ENCODE measurements around the gene PRR33. TPM values are rescaled to one million over a fixed set of nuclear protein-coding genes. Genes with fewer than 3 reads are reported as not detected.
"Not testable (repeated sequence)": the region's sequence is repeated elsewhere in the genome, so short reads cannot be mapped to it uniquely, and the experiment has no call there.

The PRR33 gene
- total RNA-seq, result not detected
- polyA plus RNA-seq, result under 1 TPM in 1 of 2 donors, not detected in 1; 0.18 TPM

DNA sequence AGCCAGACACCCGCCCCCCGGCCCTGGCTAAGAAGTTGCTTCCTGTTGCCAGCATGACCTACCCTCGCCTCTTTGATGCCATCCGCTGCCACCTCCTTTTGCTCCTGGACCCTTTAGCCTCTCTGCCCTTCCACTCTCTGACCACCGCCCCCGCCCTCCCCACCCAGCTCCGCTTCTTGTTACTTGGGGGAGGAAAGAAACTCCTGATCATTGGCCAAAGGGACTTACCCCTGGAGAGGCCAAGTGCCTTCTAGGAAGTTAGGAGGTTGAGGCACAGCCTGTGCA, at the start of gene PRR33:
Gene PRR33 (minus strand): TSS at position 65 of the 285 bp plus-strand sequence. CDS start 1,311 bp downstream, outside the sequence.
- Mint-ChIP-seq H3K27ac (peak within 1 kb of the TSS in 6 of 7 donors; percentile 3 to 74 (median 34)), H3K27me3 (no peaks in the 10 kb centered on the region), H3K4me1 (peaks cover 23 to 44% (median 32%) of the 10 kb centered on the region in 4 donors), H3K4me3 (peak within 1 kb of the TSS in 6 of 8 donors; percentile 29 to 74 (median 50)), H3K36me3 (peaks cover 4 to 13% of the 10 kb centered on the region in 2 donors), H3K9me3 (peaks cover 0 to 3% (median 0%) of the 10 kb centered on the region in 8 donors)
- Histone ChIP-seq H3K27me3 (ENCODE audit: insufficient read depth, low read length) (no peaks in the 10 kb centered on the region), H3K9me3 (ENCODE audit: control insufficient read depth in 1 of 2, low read length in 2 of 2) (no peaks in the 10 kb centered on the region), H3K4me1 (ENCODE audit: insufficient read depth, low read length) (peaks cover 42% of the 10 kb centered on the region), H3K4me3 (ENCODE audit: low read length in 2 of 2) (no peak within 1 kb of the TSS), H3K36me3 (ENCODE audit: insufficient read depth, low read length) (peaks cover 7% of the 10 kb centered on the region), H3K27ac (ENCODE audit: low read depth, low read length) (peak within 1 kb of the TSS; percentile 17)
- no peak for DNase-seq
- ChIA-PET CTCF (ENCODE audit: partially characterized antibody) (interaction anchor here (0.8 to 2.3 kb wide), 2 partner anchors 10 to 25 kb away, joined by 3 to 7 read pairs; no protein-coding TSS in a partner anchor), POLR2A (ENCODE audit: partially characterized antibody) (interaction anchor here (1.8 to 5.7 kb wide), 5 partner anchors 10 to 40 kb away, joined by 6 to 116 read pairs (median 19); partner anchors contain the start of gene LSP1)
- intact Hi-C loops (cut with micrococcal nuclease), result no loop called here

DNA sequence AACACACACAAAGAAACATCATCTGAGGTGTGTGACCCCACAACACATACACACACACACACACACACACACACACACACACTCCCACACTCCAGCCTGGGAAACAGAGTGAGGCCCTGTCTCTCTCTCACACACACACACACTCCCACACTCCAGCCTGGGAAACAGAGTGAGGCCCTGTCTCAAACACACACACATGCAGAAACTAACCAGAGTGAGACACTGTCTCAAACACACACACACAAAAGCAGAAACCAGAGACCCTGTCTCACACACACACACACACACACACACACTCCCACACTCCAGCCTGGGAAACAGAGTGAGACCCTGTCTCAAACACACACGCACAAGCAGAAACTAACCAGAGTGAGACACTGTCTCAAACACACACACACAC, 48.1 kb upstream of the PRR33 start:
- H3K4me1 Mint-ChIP-seq, result peaks cover 1 to 11% (median 6%) of the 10 kb centered on the region in 4 donors
- peak overlapping the region in 4 of 7 donors; percentile 14 to 90 (median 54) for H3K27ac Mint-ChIP-seq

GRCh38 chr11:1939006-1939625, 47.4 kb upstream of the PRR33 start:
- Histone ChIP-seq H3K27me3 (ENCODE audit: insufficient read depth, low read length) (no peaks in the 10 kb centered on the region), H3K27ac (ENCODE audit: low read depth, low read length) (no peak overlapping the region), H3K36me3 (ENCODE audit: insufficient read depth, low read length) (no peaks in the 10 kb centered on the region), H3K4me3 (ENCODE audit: low read length in 2 of 2) (no peak overlapping the region), H3K4me1 (ENCODE audit: insufficient read depth, low read length) (no peaks in the 10 kb centered on the region), H3K9me3 (ENCODE audit: control insufficient read depth in 1 of 2, low read length in 2 of 2) (no peaks in the 10 kb centered on the region)
- CTCF ChIA-PET (ENCODE audit: partially characterized antibody), result no interaction called here
- Mint-ChIP-seq H3K9me3 (no peaks in the 10 kb centered on the region), H3K27ac (no peak overlapping the region), H3K4me1 (peaks cover 1 to 11% (median 5%) of the 10 kb centered on the region in 4 donors), H3K4me3 (peak overlapping the region in 1 of 8 donors; percentile 10), H3K27me3 (no peaks in the 10 kb centered on the region), H3K36me3 (no peaks in the 10 kb centered on the region)
- POLR2A ChIA-PET (ENCODE audit: partially characterized antibody), result no interaction called here
- intact Hi-C loops (cut with micrococcal nuclease), result loop anchor here (1.0 kb wide), 1 partner anchor 24 kb away; no protein-coding TSS in a partner anchor
- peak in 1 of 5 donors; percentile 8 for DNase-seq

More for the DNA sequence above, 48.1 kb upstream of the PRR33 start:
- H3K9me3 Mint-ChIP-seq; CTCF ChIA-PET (ENCODE audit: partially characterized antibody); H3K27me3 Mint-ChIP-seq; H3K4me1 ChIP-seq (ENCODE audit: insufficient read depth, low read length); H3K9me3 ChIP-seq (ENCODE audit: control insufficient read depth in 1 of 2, low read length in 2 of 2); H3K4me3 Mint-ChIP-seq; POLR2A ChIA-PET (ENCODE audit: partially characterized antibody); H3K36me3 ChIP-seq (ENCODE audit: insufficient read depth, low read length); H3K27ac ChIP-seq (ENCODE audit: low read depth, low read length); H3K36me3 Mint-ChIP-seq; H3K27me3 ChIP-seq (ENCODE audit: insufficient read depth, low read length); H3K4me3 ChIP-seq (ENCODE audit: low read length in 2 of 2): not testable (repeated sequence)
- intact Hi-C loops (cut with micrococcal nuclease), result loop anchor here (1.0 kb wide), 1 partner anchor 24 kb away; no protein-coding TSS in a partner anchor
- peak in 1 of 5 donors; percentile 33 for DNase-seq

- POLR2A ChIA-PET (ENCODE audit: partially characterized antibody), result no interaction called here
- CTCF ChIA-PET (ENCODE audit: partially characterized antibody), result no interaction called here
- Histone ChIP-seq H3K27ac (ENCODE audit: low read depth, low read length) (no peak overlapping the region), H3K27me3 (ENCODE audit: insufficient read depth, low read length) (no peaks in the 10 kb centered on the region), H3K36me3 (ENCODE audit: insufficient read depth, low read length) (no peaks in the 10 kb centered on the region), H3K9me3 (ENCODE audit: control insufficient read depth in 1 of 2, low read length in 2 of 2) (no peaks in the 10 kb centered on the region), H3K4me3 (ENCODE audit: low read length in 2 of 2) (no peak overlapping the region), H3K4me1 (ENCODE audit: insufficient read depth, low read length) (no peaks in the 10 kb centered on the region)
- Mint-ChIP-seq H3K4me1 (peaks cover 0 to 11% (median 2%) of the 10 kb centered on the region in 4 donors), H3K9me3 (no peaks in the 10 kb centered on the region), H3K27me3 (no peaks in the 10 kb centered on the region), H3K4me3 (no peak overlapping the region), H3K27ac (no peak overlapping the region), H3K36me3 (no peaks in the 10 kb centered on the region)
- intact Hi-C loops (cut with micrococcal nuclease), result loop anchor here (1.0 kb wide), 1 partner anchor 23 kb away; no protein-coding TSS in a partner anchor
- DNase-seq, result peak in 1 of 5 donors; percentile 30
Observed at GRCh38 chr11:1938343-1939005, 46.8 kb upstream of the PRR33 start.

GRCh38 chr11:1937616-1938342, 46.1 kb upstream of the PRR33 start:
- peak in 1 of 5 donors; percentile 9 for DNase-seq
- Histone ChIP-seq H3K27ac (ENCODE audit: low read depth, low read length) (no peak overlapping the region), H3K9me3 (ENCODE audit: control insufficient read depth in 1 of 2, low read length in 2 of 2) (no peaks in the 10 kb centered on the region), H3K4me3 (ENCODE audit: low read length in 2 of 2) (no peak overlapping the region), H3K36me3 (ENCODE audit: insufficient read depth, low read length) (no peaks in the 10 kb centered on the region), H3K4me1 (ENCODE audit: insufficient read depth, low read length) (no peaks in the 10 kb centered on the region), H3K27me3 (ENCODE audit: insufficient read depth, low read length) (no peaks in the 10 kb centered on the region)
- intact Hi-C loops (cut with micrococcal nuclease), result no loop called here
- Mint-ChIP-seq H3K36me3 (no peaks in the 10 kb centered on the region), H3K9me3 (no peaks in the 10 kb centered on the region), H3K27ac (no peak overlapping the region), H3K4me1 (peaks cover 0 to 11% (median 2%) of the 10 kb centered on the region in 4 donors), H3K4me3 (no peak overlapping the region), H3K27me3 (no peaks in the 10 kb centered on the region)
- CTCF ChIA-PET (ENCODE audit: partially characterized antibody), result interaction anchor here (0.8 to 1.1 kb wide), 2 partner anchors 105 to 244 kb away, joined by 3 read pairs; no protein-coding TSS in a partner anchor
- POLR2A ChIA-PET (ENCODE audit: partially characterized antibody), result no interaction called here

- Histone ChIP-seq H3K4me1 (ENCODE audit: insufficient read depth, low read length) (no peaks in the 10 kb centered on the region), H3K27me3 (ENCODE audit: insufficient read depth, low read length) (no peaks in the 10 kb centered on the region), H3K27ac (ENCODE audit: low read depth, low read length) (no peak overlapping the region), H3K4me3 (ENCODE audit: low read length in 2 of 2) (no peak overlapping the region), H3K9me3 (ENCODE audit: control insufficient read depth in 1 of 2, low read length in 2 of 2) (no peaks in the 10 kb centered on the region), H3K36me3 (ENCODE audit: insufficient read depth, low read length) (no peaks in the 10 kb centered on the region)
- no peak overlapping the region for H3K4me3 Mint-ChIP-seq
- ChIA-PET POLR2A (ENCODE audit: partially characterized antibody) (no interaction called here), CTCF (ENCODE audit: partially characterized antibody) (interaction anchor here (0.8 to 1.1 kb wide), 2 partner anchors 104 to 243 kb away, joined by 3 read pairs; no protein-coding TSS in a partner anchor)
- H3K27me3 Mint-ChIP-seq, result no peaks in the 10 kb centered on the region
- H3K27ac Mint-ChIP-seq, result no peak overlapping the region
- no peaks in the 10 kb centered on the region for H3K9me3 Mint-ChIP-seq
- H3K36me3 Mint-ChIP-seq, result no peaks in the 10 kb centered on the region
- intact Hi-C loops (cut with micrococcal nuclease), result no loop called here
- peaks cover 0 to 4% (median 3%) of the 10 kb centered on the region in 4 donors for H3K4me1 Mint-ChIP-seq
- DNase-seq, result peak in 1 of 5 donors; percentile 27
Observed at GRCh38 chr11:1936781-1937615, 45.3 kb upstream of the PRR33 start.

Data from CD4-positive, alpha-beta memory T cell (primary cell).